ENCODE results near the gene CAMSAP3. TPM values are rescaled to one million over a fixed set of nuclear protein-coding genes. Genes with fewer than 3 reads are reported as not detected.

Gene CAMSAP3
- total RNA-seq, 1 donor from 2014 or later, result not detected

DNA sequence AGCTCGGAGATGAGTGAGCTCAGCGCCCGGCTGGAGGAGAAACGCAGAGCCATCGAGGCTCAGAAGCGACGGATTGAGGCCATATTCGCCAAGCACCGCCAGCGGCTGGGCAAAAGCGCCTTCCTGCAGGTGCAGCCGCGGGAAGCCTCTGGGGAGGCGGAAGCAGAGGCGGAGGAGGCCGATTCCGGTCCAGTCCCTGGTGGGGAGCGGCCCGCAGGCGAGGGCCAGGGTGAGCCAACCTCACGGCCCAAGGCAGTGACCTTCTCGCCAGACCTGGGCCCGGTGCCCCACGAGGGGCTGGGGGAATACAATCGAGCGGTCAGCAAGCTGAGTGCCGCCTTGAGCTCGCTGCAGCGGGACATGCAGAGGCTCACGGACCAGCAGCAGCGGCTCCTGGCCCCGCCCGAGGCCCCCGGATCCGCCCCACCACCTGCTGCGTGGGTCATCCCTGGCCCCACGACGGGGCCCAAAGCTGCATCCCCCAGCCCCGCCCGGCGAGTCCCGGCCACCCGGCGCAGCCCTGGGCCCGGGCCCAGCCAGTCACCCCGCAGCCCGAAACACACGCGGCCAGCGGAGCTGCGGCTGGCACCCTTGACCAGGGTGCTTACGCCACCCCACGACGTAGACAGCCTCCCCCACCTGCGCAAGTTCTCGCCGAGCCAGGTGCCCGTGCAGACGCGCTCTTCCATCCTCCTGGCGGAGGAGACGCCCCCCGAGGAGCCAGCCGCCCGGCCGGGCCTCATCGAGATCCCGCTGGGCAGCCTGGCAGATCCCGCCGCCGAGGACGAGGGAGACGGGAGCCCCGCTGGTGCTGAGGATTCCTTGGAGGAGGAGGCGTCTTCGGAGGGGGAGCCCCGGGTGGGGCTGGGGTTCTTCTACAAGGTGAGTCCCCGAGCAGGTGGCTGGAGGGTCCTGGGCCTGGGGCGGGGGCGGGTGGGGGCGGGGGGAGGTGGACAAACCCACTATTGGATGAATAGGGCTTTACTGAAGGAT is 16.9 kb downstream of the CAMSAP3 start:
- no peak for DNase-seq (ENCODE audit: low read depth in 2 of 2)

DNA sequence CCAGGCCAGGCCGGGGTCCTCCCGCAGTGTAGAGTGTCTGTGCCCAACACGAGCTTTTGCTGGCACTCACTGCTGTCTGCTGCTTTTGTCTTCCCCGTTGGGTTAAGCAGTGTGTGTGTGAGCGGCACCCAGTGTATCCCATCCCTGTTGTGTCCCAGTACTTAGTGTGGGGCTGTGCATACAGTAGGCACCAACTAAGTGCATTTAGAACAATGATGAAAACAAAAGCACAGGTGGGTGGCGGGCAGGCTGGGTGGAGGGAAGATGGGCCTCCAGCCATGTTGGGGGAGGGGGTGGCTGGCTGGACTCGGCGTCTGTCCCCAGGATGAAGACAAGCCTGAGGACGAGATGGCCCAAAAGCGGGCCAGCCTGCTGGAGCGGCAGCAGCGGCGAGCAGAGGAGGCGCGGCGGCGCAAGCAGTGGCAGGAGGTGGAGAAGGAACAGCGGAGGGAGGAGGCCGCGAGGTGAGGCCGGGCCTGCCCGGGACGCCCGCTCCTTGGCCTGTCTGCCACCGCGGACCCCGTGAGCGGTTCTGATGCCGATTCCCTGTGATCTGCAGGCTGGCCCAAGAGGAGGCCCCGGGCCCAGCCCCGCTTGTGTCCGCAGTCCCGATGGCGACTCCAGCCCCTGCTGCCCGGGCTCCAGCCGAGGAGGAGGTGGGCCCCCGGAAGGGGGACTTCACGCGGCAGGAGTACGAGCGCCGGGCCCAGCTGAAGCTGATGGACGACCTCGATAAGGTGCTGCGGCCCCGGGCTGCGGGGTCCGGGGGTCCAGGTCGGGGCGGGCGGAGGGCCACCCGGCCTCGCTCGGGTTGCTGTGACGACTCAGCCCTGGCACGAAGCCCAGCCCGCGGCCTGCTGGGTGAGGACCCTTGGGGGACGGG is 19.4 kb downstream of the CAMSAP3 start:
- no peak for DNase-seq (ENCODE audit: low read depth in 2 of 2)

DNA sequence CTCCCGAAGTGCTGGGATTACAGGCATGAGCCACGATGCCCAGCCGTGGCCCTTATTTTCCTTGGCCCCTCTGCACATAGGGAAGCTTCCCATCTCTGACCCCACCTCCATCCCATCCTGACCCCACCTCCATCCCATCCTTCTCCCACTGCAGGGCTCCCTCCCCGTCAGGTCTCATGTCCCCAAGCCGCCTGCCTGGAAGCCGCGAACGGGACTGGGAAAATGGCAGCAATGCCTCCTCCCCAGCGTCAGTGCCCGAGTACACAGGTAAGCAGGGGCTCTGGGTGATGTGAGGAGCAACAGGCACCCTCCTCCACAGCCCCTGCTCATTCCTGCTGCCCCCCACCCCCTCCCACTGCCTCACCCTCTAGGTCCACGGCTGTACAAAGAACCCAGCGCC is 21.5 kb downstream of the CAMSAP3 start:
- no peak for DNase-seq (ENCODE audit: low read depth in 2 of 2)

DNA sequence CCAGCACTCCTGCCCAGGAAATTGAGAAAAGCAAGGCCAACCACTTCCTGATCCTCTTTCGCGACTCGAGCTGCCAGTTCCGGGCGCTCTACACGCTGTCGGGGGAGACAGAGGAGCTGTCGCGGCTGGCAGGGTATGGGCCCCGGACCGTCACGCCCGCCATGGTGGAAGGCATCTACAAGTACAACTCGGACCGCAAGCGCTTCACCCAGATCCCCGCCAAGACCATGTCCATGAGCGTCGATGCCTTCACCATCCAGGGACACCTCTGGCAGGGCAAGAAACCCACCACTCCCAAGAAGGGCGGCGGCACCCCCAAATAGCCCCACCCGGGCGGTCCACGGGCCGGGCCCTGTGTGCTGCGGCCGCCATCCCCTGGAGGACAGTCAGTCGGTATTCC is 22.1 kb downstream of the CAMSAP3 start:
- DNase-seq (ENCODE audit: low read depth in 2 of 2), result no peak

DNA sequence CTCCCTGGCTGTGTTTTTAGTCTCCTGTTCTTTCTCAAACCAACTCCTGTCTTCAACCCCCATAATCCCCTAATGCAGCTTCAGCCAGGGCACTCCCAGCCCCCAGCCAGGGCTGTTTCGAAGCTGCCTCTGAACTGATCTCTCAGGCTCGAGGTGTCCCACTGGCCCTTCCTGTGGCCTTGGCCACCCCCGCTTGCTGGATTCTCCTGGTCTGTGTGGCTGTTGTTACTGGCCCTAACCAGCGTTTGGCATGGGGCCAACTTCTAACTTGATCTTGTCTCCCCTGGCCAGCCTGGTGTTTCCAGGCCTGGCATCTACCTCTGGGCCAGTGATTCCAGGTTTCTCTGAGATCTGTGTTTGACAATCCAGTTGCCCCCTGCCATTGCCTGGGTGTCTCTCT is 22.7 kb downstream of the CAMSAP3 start:
- no peak for DNase-seq (ENCODE audit: low read depth in 2 of 2)

DNA sequence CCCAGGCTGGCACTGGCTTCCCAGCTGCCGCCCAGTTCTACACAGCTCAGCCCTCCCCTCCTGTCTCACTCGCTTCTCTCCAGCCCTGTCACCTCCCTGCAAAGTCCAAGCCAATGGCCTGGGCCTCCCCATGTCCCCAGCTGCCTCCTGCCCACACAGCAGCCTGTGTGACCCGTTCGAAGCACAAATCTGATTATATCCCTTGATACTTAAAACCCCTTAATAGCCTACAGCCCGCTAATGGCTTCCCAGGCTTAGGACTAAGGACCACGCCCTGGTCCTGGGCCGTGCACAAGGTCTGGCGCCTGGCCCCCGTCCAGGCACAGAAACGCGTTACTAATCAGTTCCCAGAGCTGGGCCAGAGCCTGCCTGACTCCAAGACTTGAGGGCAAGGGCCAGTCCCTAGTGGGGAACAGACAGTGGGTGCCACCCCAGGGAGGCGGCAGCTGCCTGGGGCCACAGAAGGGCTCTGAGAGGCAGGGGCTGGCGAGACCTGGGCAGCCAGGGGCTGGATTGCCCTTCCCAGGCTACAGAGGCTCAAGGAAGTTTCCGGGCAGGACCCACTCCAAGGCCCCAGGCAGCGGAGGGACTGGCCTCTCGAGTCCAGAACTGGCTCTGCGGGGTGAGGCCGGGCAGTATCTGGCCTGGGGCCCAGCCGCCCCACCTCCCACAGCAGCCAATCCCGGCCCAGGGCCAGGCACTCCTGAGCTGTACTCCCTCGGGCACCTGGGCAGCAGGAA is 23.3 kb downstream of the CAMSAP3 start:
- no peak for DNase-seq (ENCODE audit: low read depth in 2 of 2)

DNA sequence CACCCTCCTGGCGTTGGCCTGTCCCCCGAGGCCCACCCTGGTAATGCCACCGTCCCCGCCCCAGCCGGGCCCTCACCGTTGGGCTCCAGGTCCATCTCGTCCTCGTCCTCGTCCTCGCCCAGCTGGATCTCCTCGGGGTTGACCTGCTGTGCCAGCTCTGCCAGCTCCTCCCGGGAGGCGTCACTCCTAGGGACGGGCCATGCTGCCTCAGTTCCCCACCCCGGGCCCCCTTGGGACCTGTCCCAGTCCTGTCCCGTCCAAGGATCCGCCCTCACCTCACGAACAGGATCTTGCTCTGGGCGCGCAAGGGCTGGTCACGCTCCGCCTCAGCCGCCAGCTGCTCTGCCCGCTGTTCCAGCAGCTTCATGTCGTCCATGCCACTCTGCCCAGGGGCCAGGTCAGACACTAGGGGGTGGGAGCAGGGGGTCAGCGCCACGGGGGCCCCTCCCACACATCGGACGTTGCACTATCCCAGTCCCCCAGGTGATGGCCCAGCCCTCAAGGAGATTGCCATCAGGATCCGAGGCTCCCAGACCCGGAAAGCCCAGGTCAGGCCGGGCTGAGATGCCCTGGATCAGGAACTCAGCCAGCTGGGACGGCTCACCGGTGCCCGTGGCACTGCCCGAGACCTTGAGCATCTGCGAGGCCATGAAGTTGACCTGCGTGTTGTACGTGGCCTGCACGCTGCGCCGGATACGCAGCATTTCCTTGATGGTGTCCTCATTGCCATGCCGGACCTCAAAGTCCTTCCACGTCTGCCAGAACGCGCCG is 24.2 kb downstream of the CAMSAP3 start:
- DNase-seq (ENCODE audit: low read depth in 2 of 2), result no peak

DNA sequence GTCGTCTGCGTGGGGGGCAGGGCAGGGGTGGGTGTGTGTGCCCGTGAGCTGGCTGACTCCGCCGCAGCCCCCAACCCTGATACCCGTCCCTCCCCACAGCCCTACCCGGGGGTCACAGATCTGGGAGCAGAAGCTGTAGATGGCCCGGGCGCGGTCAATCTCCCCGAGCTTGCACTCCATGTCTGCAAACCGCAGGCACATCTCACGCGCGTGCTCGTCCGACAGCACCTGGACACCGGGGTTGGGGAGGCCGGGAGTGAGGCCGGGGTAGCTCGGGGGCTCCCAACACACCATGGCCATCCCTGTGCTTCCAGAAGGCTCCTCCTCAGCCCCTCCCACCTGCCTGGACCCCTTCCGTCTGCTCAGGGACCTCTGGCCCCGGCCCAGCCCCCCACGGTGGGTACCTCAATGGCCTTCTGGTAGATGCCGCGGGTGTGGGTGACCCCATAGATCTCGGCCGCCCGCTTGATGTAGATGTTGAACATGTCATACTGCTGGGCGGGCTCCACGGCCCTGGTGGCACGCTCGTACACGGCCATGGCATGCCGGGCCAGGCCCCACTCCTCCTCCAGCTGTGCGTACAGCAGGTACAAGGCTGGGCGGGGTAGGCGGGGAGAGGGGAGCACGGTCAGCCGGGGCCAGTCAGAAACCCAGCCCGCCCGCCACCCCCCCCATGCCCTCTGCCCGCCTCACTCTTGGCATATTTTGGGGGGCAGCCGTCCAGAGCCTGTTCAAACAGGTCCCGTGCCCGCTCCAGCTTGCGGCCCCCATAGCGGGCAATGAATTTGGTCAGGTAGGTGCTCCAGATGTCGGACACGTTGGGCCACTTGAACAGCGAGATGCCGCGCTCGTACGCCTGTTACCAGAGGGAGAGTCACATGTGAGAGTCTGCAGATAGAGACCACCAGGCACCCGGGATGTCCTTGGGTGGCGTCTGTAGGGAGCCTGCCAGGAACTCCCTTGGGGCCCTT is 25.1 kb downstream of the CAMSAP3 start:
- DNase-seq (ENCODE audit: low read depth in 2 of 2), result no peak

DNA sequence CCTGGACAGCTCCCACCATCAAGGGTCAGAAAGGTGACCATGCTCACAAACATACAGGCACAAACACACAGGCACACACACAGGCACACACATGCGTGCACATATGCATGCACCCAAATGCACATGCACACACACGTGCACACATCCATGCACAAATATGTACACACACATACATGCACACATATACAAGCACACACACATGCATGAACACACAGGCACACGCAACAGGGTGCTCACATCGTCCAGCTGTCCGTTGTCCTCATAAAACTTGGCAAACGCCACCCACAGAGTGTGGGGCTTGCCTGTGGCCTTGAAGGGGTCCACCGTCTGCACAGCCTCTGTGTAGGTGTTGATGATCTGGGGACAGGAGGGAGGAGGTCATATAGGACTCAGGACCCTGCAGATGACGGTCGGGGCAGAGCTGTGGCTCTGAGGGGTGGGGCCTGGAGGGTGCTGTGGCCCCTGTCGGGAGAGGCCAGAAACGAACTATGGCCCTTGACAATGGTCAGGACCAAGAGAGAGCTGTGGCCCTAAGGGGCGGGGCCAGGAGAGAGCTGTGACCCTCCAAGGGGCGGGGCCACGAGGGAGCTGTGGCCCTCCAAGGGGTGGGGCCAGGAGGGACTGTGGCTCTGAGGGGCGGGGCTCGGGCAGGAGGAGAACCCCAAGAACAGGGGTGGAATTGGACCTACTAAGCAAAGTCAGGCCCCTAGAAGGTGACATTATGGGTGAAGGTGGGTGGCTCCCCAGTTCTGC is 27.4 kb downstream of the CAMSAP3 start:
- no peak for DNase-seq (ENCODE audit: low read depth in 2 of 2)

DNA sequence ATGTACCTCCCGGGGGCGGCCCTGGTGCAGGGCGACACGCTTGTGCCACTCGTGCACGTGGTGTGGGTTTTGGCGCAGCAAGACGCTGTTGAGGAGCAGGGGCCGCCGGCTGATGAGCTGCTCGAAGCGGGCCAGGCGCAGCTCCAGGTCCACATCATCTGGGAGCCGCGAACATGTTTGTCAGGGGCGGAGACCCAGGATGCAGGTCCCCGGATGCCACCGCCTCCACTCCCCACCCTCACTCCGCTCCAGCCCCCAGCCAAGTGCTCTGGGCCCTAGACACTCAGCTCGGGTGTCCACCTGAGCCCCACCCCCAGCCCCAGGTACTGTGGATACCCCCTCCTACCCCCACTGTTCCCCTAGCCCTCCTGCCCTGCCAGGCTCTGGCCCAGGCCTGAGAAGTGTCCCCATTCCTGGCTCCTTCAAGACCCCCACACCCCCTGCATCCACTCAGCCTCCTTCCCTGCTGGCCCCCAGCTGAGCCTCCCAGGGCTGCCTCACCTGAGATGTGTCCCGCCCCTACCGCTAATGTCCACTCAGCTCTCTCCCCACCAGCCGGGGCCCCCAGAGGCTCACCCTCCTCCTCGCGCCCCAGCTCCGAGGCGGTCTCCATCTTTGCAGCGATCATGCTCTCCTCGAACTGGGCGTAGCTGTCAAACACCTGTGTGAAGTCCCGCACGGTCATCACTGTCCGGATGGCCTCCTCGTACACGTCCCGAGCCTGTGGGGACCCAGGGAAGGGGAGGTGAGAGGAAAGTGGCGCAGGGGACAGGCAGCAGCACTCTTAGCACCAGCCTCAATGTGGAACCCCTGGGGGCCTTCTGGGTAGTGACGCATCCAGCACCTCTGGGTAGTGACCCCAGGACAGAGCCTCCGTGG is 28.3 kb downstream of the CAMSAP3 start:
- DNase-seq (ENCODE audit: low read depth in 2 of 2), result no peak

DNA sequence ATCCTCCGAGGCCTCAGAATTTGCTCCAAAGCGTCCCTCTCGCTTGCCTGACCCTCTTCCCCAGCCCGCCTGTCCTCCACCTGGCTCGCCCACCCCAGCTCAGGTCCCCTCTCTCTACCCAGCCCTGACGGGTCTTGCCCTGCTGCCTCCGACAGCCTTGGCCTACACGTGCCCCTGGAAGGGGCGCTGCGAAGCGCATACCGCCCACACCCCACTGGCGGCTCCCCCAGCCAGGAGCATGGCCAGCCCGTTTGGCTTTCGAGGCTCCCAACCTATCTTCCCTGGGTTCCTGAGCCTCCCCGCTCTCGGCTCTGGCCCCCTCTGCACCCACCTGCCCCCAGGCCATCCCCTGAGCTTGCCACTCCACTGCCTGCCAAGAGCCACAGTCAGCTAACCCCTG is 29.1 kb downstream of the CAMSAP3 start:
- no peak for DNase-seq (ENCODE audit: low read depth in 2 of 2)

DNA sequence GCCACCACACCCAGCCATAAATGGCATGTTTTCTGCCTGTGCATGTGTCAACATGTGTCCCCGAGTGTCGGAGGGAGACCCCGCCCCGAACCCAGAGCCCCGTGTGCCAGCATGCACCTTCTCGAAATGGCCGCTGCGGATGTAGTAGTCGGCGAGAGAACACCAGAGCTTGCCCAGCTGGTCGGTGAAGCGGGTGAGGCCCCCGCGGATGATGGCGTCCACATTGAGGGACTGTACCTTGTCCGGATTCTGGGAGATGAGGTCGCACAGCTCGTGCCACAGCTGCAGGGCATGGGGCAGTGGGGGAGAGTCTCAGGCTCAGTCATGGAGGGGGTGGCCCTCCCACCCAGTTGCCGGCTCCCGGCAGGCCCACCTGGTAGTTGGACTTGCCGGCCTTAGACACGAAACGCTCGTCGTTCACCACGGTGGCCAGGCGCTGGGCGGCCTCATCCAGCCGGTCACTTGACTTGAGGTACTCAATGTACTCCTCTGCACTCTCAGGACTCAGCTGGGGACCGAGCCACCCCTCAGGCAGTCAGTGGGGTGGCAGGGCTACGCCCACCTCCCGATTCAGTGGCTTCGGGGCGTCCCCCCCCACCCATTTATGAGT is 30.2 kb downstream of the CAMSAP3 start:
- no peak for DNase-seq (ENCODE audit: low read depth in 2 of 2)

DNA sequence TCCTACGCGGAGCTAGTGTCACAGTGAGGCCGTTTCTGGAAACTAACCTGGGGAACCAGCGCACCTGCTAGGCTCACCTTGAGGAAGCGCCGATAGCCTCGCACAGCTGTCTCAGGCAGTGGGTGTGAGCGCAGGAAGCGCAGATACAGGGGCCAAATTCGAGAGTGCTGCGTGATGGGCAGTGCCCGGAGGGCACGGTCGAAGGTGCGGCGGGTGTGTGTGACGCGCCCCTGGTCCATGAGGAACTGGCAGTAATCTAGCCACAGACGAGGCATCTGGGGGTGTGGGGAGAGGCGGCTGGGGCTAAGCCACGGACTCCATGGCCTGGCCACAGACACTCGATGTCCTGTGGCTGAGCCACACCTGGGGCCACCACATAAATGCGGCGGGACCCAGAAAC is 31.5 kb downstream of the CAMSAP3 start:
- no peak for DNase-seq (ENCODE audit: low read depth in 2 of 2)

DNA sequence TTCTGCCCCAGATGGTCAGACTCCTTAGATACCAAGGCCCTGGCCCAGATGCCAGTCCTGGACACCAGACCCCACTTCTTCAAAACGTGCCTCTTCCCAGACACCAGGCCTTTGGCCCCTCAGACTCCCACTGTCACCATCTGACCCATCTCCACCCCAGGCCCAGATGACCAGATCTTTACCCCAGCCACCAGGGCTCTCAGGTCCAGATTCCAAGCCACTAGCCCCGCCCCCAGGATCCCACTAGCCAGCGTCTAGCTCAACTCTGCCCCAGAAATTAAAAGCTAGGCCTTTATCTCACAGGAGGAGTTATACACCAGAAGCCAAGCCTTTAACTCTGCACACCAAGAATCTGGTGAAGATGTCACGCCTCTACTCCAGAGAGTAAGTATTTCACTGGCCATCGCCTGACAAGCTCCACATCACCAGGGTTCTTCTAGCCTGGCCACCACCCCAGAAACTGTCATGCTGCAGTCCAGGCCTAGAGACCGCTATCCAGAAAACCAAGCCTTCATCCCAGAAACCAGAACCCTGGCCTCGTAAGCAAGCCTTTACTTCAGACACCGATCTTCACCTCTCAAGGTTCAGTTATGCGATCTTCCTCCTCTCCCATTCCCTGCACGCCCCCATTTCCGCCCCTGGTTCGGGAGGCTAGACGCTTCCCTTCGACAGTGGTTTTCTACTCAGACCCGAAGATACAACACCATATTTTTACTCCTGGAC is 33.1 kb downstream of the CAMSAP3 start:
- no peak for DNase-seq (ENCODE audit: low read depth in 2 of 2)

DNA sequence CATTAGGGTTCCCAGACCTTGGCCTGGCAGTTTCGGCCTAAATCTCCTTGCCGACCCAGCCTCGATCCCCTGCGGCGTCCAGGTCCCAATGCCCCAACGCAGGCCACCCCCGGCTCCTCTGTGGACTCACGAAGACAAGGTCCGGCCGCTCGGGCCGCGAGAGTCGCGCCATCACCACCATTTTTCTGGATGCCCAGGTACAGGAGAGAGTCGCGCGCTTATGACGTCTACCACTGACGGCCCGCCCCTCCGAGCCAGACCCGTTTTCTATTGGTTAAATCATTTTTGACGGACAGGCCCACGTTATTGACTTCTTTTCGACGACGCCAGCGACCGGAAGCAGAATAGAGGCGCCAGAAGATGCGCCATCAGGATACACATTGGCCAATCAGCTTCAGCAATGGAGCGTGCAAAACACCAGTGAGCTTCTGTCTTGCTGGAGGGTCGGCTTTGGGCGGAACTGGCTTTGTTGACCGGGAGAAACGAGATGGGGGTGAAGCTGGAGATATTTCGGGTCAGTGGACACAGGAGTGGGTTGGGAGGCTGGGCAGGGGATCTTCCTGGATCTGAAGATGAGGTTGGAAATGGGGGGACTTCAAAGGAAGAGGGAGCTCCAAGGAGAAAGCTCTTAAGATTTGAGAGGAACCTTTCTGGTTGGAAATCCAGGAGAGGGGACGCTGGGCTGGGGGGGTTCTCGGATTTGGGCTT is 33.8 kb downstream of the CAMSAP3 start, which contains the start of the genes PET100 and XAB2:
Gene PET100, plus strand, starts transcription at position 447 of the 708 bp plus-strand sequence. Its CDS starts 41 bp downstream, at position 488.
Gene XAB2, minus strand, starts transcription at position 199 of the 708 bp plus-strand sequence. Its CDS starts 18 bp downstream, at position 181.
- peak; percentile 99 for DNase-seq (ENCODE audit: low read depth in 2 of 2)

DNA sequence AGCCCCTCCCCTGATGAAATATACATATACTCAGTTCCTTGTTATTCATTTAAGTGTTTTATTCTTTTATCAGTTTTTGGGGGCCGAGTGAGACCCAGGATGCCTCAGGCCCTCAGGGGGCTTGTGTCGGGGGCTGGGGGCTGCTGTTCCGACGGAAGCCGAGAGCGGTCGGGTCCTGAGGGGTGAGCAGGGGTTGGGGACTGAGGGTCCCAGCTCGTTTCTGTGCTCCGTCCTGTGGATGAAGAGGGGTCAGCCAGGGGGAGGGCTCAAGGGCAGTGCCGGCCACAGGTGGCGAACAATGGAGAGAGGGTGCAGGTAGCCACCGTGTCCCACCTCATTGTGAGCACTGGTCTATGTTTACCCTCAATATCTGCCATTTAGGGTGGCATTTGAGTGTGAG is 35.9 kb downstream of the CAMSAP3 start:
- DNase-seq (ENCODE audit: low read depth in 2 of 2), result no peak
